Measurements from ENCODE around the gene NAGPA.

Gene NAGPA

DNA sequence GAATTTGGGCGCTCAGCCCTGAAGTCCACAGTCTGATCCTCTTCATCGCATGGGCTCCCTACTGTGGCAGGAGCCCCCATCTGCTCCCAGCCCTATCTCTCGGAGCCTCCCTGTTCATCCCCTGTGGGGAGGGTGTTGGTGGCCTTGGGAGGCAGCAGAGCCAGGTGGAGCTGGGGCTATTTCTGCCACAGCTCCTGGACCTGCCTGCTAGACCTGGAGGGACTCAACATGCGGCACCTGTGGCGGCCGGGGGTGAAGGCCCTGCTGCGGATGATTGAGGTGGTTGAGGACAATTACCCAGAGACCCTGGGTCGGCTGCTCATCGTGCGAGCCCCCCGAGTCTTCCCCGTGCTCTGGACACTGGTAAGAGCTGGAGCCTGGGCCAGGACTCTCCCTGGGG lies 30.5 kb downstream of the NAGPA start:
- no peak for DNase-seq (ENCODE audit: low read depth in 2 of 2)

DNA sequence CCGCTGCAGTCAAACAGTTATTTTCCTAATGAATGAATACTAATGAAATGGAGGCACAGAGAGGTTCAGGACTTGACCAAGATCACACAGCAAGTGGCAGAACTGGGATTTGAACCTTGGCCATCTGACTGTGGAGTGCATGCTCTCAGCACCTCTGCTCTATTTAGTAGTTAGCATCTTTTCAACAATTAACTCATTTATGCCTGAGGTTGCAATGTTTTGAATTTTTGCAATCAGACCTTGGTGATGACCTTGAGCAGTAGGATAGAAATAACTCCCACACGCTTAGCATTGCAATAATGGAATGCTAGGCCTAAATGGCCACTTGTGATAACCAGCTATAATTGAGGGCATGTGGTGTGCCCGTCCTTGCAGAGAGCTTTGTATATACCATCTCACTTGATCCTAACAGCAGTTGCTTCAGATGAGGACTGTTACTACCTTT lies 31.0 kb downstream of the NAGPA start:
- no peak for DNase-seq (ENCODE audit: low read depth in 2 of 2)

DNA sequence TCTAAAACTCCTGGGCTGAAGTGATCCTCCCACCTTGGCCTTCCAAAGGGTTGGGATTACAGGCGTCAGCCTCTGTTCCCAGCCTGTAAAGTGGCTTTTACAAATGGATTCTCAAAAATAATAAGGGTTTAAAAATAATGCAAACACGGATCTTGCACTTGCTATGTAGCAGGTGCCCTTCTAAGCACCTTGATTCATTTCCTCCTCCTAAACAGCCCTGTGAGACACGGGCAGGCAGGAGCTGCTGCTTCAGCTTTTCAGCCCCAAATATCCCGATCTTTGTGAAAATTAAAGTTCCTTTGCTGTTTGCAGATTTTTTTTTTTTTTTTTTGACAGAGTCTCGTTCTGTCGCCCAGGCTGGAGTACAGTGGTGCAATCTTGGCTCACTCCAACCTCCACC lies 31.7 kb downstream of the NAGPA start:
- no peak for DNase-seq (ENCODE audit: low read depth in 2 of 2)

DNA sequence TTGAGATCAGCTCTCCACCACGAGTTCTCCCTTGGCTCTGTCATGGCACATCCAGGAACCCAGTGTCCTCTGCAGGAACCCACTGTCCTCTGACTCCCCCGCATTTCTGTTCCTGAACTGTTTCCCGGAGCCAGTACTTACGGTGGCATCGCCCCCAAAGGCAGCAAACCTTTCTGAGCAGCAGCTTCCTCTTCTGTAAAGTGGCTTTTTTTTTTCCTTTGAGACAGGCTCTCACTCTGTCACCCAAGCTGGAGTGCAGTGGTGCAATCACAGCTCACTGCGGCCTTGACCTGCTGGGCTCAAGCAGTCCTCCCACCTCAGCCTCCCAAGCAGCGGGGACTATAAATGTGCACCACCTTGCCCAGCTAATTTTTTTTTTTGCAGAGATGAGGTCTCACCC lies 32.2 kb downstream of the NAGPA start:
- no peak for DNase-seq (ENCODE audit: low read depth in 2 of 2)

GRCh38 chr16:5000573-5001001 lies 33.1 kb downstream of the NAGPA start:
- DNase-seq (ENCODE audit: low read depth in 2 of 2), result no peak

DNA sequence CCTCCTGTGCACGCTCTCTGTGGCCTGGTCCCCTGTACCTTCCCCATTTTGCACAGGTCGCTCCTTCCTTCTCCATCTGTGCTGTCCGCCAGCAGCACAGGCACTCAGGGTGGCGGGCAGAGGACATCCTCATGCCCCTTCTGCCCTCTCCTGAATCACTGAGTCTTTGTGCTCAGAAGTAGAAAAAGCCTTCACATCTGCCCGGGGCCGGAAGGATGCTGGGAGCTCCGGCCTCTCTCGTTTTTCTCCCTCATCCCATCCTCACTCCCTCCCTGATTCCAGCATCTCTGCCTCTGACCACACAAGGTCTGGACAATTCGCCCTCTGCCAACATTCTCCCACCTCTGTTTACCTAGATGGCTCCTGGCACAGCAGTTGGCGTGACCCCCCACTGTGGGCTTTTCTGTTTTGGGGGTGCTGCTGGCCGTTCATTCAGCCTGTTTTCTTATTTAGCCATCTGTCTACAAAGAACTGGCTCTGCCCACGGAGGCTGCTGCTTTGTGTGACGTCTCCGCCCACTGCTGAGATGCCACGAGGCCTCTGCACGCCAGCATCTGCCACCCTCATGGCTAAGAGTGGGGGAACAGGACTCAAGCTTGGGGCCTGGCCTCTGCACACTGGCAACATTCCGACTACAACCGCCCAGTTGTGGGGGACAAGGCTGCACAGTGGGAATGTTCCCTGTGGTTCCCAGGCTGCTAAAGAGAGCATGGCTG lies 38.9 kb downstream of the NAGPA start:
- DNase-seq (ENCODE audit: low read depth in 2 of 2), result no peak

GRCh38 chr16:4991754-4992153 lies 42.0 kb downstream of the NAGPA start:
- DNase-seq (ENCODE audit: low read depth in 2 of 2), result no peak

- no peak for DNase-seq (ENCODE audit: low read depth in 2 of 2)
Measured at GRCh38 chr16:4990415-4990814, 43.3 kb downstream of the NAGPA start.

DNA sequence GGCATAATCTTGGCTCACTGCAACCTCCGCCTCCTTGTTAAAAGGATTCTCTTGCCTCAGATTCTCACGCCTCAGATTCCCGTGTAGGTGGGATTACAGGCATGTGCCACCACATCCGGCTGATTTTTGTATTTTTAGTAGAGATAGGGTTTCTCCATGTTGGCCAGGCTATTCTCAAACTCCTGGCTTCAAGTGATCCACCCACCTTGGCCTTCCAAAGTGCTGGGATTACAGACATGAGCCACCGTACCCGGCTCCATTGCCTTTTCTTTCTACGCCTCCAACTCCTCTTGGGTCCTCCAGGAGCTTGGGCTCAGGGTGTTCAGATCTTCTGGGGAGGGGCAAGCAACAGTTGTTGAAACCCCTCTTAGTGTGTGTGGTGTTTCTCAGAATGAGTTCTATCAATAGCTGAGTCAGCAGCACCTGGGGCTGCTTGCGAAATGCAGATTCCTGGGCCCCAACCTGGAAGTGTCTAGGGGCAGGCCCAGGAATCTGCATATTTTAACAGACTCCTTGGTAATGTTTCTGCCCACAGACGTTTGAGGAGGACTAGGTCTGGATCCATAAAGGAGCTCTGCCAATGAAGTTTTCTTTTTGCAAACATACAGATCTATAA lies 44.2 kb downstream of the NAGPA start:
- no peak for DNase-seq (ENCODE audit: low read depth in 2 of 2)

DNA sequence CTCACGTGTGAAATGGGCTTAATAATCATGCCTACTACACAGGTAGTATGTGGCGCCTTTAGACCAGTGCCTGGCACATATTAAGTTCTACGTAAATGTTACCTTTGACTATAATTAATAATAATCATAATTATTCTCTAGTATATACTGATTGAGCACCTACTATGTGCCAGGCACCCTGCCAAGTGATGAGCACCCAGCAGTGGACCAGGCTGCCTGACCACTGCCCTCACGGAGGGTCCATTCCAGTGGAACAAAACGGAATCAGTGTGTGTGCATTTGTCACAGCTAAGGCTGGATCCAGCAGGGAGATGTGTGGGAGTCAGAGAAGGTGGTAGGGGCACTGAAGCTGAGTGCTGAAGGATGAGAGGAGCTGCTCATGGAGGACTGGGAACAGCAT lies 45.1 kb downstream of the NAGPA start:
- no peak for DNase-seq (ENCODE audit: low read depth in 2 of 2)

GRCh38 chr16:4987580-4988374 lies 46.0 kb downstream of the NAGPA start:
- DNase-seq (ENCODE audit: low read depth in 2 of 2), result no peak

- no peak for DNase-seq (ENCODE audit: low read depth in 2 of 2)
Measured at GRCh38 chr16:4987250-4987579, 46.5 kb downstream of the NAGPA start.

- DNase-seq (ENCODE audit: low read depth in 2 of 2), result no peak
Measured at GRCh38 chr16:4984174-4984990, 49.4 kb downstream of the NAGPA start.

- no peak for DNase-seq (ENCODE audit: low read depth in 2 of 2)
Measured at GRCh38 chr16:4982056-4982867, 51.5 kb downstream of the NAGPA start.

GRCh38 chr16:4981473-4981872 lies 52.3 kb downstream of the NAGPA start:
- no peak for DNase-seq (ENCODE audit: low read depth in 2 of 2)

DNA sequence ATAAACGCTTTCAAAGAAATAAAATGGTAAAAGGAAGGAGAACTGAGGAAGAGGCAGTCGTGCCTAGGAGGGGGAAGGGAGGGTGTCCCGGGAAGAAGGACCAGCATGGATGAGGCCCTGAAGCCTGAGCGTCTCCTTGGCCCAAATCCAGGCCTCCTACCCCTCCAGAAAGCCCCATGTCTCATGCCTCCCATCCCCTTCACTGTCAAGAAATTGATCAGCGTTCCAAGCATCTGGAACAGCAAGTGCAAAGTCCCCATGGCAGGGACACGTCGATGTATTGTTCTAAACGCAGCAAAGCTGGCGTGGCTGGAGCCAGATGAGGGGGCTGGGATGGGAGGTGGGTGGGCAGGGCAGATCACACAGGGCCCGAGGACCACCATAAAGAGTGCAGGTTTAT lies 53.0 kb downstream of the NAGPA start:
- no peak for DNase-seq (ENCODE audit: low read depth in 2 of 2)

DNA sequence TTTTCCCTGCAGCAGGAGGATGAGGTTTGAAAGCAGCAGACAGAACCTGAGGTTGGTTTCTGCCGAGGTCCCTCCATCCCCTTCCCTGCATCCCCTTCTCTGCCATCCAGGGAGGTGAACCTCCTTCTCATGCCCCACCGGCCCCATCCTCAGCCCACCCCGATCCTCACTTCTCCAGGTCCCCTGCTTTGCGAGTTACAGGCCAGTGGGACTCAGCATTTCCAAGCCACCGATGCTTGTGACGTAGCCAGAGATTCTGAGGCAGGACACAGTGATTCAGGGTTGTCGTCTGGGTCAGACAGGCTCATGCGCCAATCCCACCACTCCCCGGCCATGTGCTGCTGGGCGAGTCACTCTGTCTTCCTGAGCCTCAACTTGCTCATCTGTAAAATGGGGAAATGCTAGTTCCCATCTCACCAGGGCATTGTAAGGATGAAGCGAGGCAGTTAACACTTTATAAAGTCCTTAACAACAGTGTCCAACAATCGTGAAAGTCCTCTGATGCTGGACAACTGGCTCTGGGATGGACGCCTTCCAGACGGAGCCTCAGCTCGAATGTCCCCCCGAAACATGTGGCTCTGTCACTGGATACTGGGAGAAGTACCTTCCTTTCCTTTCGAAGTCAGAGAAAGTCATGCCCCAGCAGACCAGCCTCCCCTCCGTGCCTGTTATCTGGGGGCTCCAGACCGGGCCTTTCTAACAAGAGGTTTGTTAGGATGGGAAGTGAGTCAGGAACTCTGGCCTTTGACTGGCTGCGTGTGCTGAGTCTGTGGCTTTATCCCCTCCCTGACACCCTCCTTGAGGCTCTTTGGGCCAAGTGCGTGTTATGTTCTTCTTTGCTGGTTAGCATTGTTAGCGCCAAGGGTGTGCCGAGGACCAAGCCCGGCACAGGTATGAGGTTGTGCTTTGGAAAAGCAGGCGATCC lies 53.7 kb downstream of the NAGPA start:
- no peak for DNase-seq (ENCODE audit: low read depth in 2 of 2)

GRCh38 chr16:4979164-4979563 lies 54.6 kb downstream of the NAGPA start:
- no peak for DNase-seq (ENCODE audit: low read depth in 2 of 2)

DNA sequence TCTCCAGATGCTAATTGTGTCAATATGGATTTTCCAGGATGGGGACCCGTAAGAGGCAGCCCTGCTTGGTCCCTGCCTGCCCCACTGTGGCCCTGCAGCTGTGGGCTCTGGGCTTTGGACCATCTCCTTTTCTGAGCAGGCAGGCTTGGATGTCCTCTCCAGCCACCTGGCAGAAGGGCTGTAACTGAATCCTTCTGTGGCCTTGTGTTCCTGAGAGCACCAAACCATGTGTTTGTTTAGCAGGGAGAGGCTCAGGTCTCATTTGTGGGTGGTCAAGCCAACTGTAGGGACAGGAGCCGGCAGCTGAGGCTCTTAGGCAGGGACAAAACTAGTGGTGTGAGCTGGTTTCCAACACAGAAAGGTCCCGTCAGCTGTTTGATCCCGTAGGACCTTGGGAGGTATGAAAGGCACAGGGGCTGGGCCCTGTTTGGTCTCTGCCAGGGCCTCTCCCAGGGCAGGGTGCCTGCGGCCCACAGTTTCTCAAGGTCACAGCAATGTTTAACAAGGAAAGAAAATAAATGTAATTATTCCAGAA lies 57.1 kb downstream of the NAGPA start:
- DNase-seq (ENCODE audit: low read depth in 2 of 2), result no peak

- no peak for DNase-seq (ENCODE audit: low read depth in 2 of 2)
Measured at GRCh38 chr16:4976079-4976478, 57.7 kb downstream of the NAGPA start.

Measured in stimulated activated CD8-positive, alpha-beta memory T cell treated with anti-CD3 and anti-CD28 coated beads, Interleukin-2, amount 100 ng/mL, for 48 hours (primary cell).